DMS79 (cell line): ENCODE results near the gene CNTNAP2.
"Not testable (repeated sequence)": the region's sequence is repeated elsewhere in the genome, so short reads cannot be mapped to it uniquely, and the experiment has no call there.

Experiments used
- DNase-seq: peaks from one replicate; lab custom pipeline; 2025; lab: John Stamatoyannopoulos, UW

The CNTNAP2 gene

DNA sequence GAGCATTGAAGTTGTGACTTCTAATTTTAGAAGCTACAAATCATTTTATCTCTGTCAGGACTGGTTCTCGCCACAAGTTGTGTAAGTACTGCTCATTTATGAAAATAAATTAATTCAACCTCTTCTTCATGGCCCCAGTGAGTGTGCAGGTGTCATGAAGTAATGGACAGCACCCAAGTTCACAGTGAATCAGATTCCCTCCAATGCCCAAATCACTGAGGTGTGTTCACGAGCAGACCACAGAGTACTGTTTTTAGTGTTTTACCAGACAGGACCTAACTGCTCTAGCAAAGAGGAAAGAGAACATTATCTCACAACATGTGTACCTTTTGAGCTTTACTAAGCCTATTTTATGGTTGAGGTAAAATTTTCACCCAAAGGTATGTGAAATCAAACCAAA lies 980.0 kb downstream of the CNTNAP2 start:
- no peak for DNase-seq

- no peak for DNase-seq
Observed at GRCh38 chr7:147103224-147103623, 986.6 kb downstream of the CNTNAP2 start.

DNA sequence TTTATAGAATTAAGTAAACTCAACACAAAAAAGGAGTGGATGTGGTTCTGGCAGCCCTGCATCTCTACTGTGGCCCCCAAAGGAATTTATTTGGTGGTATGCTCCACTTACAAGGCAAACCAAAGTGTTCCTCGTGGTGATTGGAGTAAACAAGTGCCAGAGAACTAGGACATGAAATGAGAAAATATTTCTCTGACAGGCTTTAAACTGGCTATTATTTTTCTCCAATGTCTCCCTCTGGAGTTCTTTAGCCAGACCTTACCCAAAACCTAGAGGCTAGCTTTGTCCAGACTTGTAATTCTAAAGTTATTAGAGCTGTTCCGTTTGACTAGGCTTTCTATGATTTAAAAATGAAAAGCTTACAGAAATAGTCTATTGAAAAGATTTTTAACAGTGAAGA lies 990.1 kb downstream of the CNTNAP2 start:
- no peak for DNase-seq

DNA sequence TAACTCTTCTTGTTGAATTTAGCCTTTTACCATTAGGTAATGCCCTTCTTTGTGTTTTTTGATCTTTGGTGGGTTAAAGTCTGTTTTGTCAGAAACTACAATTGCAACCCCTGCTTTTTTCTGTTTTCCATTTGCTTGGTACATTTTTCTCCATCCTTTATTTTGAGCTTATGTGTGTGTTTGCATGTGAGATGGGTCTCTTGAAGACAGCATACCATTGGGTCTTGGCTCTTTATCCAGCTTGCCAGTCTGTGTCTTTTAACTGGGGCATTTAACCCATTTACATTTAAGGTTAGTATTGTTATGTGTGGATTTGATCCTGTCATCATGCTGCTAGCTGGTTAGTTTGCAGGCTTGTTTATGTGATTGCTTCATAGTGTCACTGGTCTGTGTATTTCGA lies 997.9 kb downstream of the CNTNAP2 start:
- DNase-seq, result not testable (repeated sequence)

- no peak for DNase-seq
Observed at GRCh38 chr7:147136352-147136751, 1019.8 kb downstream of the CNTNAP2 start.

DNA sequence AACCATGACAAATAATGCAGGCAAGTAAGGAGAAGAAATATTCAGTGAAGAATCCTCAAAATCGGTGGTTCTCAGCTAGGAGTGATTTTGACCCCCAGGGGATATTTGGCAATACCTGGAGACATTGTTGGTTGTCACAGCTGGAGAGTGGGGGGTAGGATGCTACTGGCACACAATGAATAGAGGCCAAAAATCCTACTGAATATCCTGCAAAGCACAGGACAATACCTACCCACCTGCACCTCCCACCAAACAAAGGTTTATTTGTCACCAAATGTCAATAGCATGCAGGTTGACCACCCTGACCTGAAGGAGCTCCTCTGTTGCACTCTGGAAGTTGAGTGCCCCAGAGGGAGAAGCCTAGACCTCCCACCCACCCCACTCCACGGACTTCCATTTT lies 1028.6 kb downstream of the CNTNAP2 start:
- DNase-seq, result no peak

DNA sequence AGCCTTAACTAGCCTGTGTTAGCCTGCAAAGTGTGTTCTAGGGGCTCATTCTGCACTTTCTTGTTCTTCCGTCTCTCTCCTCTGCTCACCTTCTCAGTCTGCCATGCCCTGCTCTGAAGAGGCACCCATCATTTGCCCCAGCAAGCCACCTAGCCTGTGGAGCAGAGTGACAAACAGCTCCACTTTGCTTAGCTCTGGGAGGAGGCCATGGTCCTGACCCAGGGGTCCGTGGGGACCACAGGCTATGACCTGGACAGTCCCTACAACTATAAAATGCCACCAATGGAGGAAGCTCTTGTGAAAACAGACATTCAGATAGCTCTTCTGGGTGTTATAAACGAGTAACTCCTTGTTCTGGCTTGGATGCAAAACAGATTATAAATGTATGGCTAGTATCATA lies 1029.6 kb downstream of the CNTNAP2 start:
- DNase-seq, result no peak

DNA sequence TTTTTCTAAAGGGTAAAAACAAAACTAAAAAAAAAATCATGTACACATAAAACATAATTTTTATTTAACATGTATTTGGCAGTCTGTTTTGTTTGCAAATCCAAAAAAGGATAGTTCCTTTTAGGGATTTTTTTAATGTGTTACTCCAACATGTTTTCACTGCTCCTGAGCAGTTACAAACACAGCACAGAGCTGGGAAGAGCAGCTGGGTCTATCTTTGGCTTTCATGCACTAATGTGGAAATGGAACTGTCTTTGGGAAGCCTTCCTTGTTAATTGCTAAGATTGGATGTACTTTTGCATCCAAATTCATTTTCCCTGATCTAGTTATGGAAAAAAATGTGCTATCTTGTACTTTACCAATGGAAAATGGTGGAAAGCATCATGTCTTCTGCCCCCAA lies 1035.1 kb downstream of the CNTNAP2 start:
- DNase-seq, result no peak

- no peak for DNase-seq
Observed at GRCh38 chr7:147153571-147153970, 1037.0 kb downstream of the CNTNAP2 start.

- DNase-seq, result no peak
Observed at GRCh38 chr7:147161405-147161804, 1044.8 kb downstream of the CNTNAP2 start.

GRCh38 chr7:147170341-147171012 lies 1053.9 kb downstream of the CNTNAP2 start:
- no peak for DNase-seq

DNA sequence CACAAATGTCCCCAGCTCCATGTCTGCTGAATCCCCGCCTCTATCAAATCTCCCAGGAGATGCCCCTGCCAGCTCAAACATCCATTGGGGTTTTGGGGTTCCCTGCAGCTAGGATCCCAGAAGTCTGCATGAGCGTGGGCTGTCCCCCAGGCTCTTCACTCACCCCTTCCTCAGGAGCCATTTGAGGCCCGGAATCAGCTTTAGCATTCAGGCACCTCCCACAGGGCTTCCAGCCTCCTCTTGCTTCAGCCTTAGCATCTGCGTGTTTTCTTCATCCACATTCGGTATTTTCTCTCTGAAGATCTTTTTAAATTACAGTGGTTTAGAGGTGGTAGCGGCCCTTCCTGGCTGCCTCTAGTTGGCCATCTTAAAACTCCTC lies 1054.4 kb downstream of the CNTNAP2 start:
- no peak for DNase-seq

DNA sequence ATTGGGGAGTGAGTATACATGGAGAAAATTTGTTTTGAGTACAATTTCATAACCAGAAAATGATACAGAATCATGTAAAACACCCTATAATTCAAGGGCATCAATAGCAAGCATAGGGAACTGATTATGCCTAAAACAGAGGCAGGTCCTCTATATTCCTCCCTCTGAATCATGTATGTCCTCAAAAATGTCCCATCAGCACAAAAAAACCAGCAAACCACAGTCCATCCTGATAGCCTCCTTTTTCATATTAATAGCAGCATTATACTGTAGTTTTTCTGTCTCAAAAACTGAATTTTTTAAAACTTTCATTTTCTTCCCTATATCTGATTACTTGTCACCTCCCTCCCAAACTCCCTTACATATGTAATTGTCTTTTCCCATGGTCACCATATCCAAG lies 1057.3 kb downstream of the CNTNAP2 start:
- DNase-seq, result no peak

- DNase-seq, result no peak
Observed at GRCh38 chr7:147182874-147183273, 1066.3 kb downstream of the CNTNAP2 start.

- DNase-seq, result no peak
Observed at GRCh38 chr7:147183276-147183675, 1066.7 kb downstream of the CNTNAP2 start.

DNA sequence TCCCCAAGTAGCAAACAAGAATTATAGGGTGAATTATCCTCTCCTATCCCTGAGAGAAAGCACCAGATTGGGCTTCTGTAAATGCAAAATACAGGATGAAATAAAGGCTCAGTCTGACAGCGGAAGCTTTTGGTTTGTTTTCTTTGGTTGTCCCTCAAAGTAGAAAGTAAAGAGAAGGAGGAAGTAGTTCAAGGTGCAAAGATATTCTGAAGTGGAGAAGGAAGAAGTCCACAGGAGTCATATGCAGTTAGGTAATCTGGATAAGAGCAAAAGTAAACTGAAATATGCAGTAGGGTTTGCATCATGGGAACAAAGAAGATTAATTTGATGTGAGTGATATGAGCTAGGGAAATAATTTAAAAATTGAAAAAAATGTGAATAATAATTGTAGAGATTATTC lies 1071.9 kb downstream of the CNTNAP2 start:
- no peak for DNase-seq

DNA sequence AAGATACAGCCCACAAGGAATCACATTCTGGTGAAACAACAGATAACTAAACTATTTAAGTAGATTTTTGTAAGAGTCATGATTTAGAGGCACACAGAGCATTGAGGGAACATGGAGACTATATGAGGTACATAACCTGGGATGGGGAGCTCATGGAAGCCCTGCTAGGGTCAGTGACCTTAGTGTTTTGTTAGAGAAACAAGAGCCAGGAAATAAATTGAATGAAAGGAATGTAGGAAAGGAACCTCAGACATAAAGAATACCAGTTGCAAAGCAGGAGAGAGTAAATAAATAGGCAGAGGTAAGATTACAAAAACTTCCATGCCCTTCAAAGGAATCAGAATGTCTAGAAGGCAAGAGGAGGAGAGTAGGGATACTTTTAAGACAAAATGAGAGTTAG lies 1076.9 kb downstream of the CNTNAP2 start:
- no peak for DNase-seq

DNA sequence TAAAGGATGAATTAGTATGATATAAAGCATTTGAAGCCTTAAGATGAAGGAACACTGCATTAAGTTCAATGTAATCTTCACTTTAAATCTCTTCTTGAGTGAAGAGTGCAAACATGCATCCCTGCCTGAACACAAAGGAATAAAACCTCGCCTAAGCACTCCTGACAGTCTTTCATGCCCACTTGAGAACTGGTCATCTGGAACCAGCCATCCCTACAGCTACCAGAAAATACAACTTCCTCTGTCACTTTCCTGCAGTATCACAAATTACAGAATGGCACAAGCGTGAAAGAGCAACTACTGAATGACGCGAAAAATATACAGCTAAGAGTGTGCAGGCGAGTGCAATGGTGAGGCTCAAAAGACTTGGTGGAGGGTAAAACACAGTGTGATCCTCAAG lies 1079.9 kb downstream of the CNTNAP2 start:
- peak; percentile 75 for DNase-seq

DNA sequence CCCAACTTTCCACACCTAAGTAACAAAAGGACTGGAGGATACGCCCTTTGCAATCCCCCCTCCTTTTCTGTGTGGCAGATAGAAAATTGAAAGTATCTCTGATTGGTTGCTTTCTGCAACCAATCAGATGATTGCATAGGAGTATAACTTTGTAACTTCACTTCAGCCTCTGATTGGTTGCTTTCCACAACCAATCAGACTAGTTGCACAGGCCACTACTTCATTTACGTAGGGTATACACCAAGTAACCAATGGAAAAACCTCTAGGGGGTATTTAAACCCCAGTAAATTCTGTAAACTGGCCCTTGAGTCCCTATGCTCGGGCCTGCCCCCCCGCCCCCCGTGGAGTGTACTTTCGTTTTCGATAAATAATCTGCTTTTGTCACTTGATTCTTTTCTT lies 1080.4 kb downstream of the CNTNAP2 start:
- peak; percentile 39 for DNase-seq

DNA sequence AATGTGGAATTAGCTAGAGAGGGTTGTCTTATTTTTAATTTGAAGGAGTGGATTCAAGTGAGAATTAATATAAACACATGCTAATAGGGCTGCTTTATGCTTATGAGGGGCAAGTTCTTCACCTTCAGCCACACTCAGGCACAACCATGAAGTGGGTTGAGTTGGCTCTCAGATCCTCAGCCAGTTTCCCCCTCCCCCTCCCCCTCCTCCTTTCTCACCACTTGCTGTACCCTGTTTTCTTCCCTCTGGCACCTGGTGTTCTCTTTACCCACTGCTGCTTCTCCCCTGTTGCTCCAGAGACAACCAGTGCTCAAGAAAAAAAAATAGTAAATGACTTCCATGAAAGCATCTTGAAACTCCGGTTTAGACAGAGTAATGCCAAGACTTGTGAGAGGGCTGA lies 1083.3 kb downstream of the CNTNAP2 start:
- DNase-seq, result no peak

- DNase-seq, result no peak
Observed at GRCh38 chr7:147207988-147208387, 1091.4 kb downstream of the CNTNAP2 start.

DNA sequence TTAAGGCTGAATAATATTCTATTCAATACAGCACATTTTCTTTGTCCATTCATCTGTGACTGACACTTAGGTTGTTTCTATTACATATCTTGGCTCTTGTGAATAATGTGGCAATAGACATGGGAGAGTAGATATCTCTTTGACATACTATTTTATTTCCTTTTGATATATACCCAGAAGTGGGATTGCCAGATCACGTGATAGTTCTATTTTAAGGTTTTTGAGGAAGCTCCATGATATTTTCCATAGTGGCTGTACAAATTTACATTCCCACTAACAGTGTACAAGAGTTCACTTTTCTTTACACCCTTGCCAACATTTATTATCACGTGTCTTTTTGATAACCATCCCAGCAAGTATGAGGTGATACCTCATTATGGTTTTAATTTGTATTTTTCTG lies 1114.7 kb downstream of the CNTNAP2 start:
- DNase-seq, result no peak

DNA sequence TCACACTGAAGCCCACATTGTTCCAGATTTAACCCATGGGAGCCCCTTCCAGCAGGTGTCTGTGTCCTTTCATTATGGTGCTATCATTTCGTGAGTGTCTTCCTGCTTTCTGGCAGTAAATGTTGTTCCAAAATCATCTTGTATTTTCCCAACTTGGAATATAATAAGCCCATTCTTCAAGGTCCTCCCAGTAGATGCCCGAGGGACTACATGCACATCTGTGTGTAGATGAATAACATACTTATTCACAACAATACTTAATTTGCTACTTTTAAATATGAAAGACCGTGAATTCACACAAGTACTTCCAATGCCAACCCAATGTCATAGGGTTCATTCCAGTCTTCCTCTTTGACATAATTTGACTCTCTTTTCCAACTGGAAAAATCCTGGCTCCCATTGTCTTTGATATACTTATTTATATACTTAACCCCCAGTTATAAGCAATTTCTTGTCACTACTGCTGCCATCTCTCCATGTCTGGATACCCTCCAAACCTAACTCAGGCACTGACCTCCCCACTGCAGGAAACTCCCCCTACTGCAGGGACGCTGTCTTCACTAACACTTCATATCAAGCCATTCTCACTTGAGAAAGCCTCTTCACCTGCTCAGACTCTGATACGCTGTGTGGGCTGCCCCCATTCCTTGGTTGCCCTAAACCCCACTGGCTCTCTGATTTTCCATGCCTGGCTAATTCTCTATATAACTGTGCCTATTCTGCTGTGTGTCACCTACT lies 1119.2 kb downstream of the CNTNAP2 start:
- DNase-seq, result no peak

DNA sequence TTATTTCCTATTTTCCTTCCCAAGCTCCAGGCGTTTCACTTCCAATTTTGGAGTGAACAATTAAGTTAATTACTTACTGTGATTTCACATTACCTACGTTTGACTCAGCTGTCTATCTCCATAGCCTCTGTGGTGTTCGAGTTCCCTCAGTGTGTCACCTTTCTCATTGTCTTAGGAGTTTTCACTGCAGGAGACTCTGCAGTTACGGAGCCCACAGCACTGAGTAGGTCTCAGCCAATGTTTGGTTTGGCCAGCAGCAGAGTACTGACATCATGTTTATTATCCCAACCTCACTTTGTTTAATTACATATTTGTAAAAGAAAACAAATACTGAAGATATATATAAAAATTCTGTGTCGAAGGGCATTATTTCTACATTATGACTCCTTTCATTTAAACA lies 1123.9 kb downstream of the CNTNAP2 start:
- no peak for DNase-seq
